Chondrocyte (in vitro differentiated cells): Measurements from ENCODE around the gene TOPAZ1. TPM values are rescaled to one million over a fixed set of nuclear protein-coding genes. Genes with fewer than 3 reads are reported as not detected.

Experiments
- DNase-seq: peaks from one replicate; pipeline ENCODE4 v3.0.0; 2021; ENCODE audit warnings: mixed read lengths, low spot score
- H3K27ac Mint-ChIP-seq: one replicate; pipeline ENCODE4 v1.8.0; 2021; ENCODE audit warnings: mild to moderate bottlenecking, moderate library complexity, mixed read lengths; ENCODE audit not compliant: unreplicated experiment
- H3K27me3 Mint-ChIP-seq: 2 replicates; pipeline ENCODE4 v1.8.0; 2021; ENCODE audit warnings: low read depth, mixed read lengths
- H3K36me3 Mint-ChIP-seq: 2 replicates; pipeline ENCODE4 v1.8.0; 2021; ENCODE audit warnings: low read depth, mixed read lengths
- H3K4me1 Mint-ChIP-seq: 2 replicates; pipeline ENCODE4 v1.8.0; 2021; ENCODE audit warnings: low read depth, mild to moderate bottlenecking, mixed read lengths
- H3K4me3 Mint-ChIP-seq: one replicate; pipeline ENCODE4 v1.8.0; 2021; ENCODE audit warnings: mild to moderate bottlenecking, moderate library complexity, mixed read lengths; ENCODE audit not compliant: unreplicated experiment
- H3K9me3 Mint-ChIP-seq: 2 replicates; pipeline ENCODE4 v1.8.0; 2021; ENCODE audit warnings: low read depth, mixed read lengths
- CTCF ChIP-seq: fragments of 200-600 bp; sonication (generic); IDR thresholded peaks from 2 replicates; pipeline ENCODE4 v1.5.0; 2021; ENCODE audit warnings: antibody characterized with exemption, mild to moderate bottlenecking, moderate library complexity
- total RNA-seq: library from RNA; stranded (reverse); gene quantifications from 3 replicates; pipeline ENCODE4 v1.2.1, GENCODE V29; 2021

The TOPAZ1 gene
- total RNA-seq, 1 donor from 2014 or later: not detected

GRCh38 chr3:44329946-44330345, 88.3 kb downstream of the TOPAZ1 start:
- H3K4me3 Mint-ChIP-seq: no peak overlapping the region
- H3K27me3 Mint-ChIP-seq: peaks cover 17% of the 10 kb centered on the region
- peaks cover 4% of the 10 kb centered on the region for H3K9me3 Mint-ChIP-seq
- peaks cover 2% of the 10 kb centered on the region for H3K36me3 Mint-ChIP-seq
- H3K4me1 Mint-ChIP-seq: no peaks in the 10 kb centered on the region
- DNase-seq: no peak
- TF ChIP-seq CTCF: no peak
- no peak overlapping the region for H3K27ac Mint-ChIP-seq

GRCh38 chr3:44330444-44330843, 88.8 kb downstream of the TOPAZ1 start:
- H3K9me3 Mint-ChIP-seq: peaks cover 4% of the 10 kb centered on the region
- peaks cover 2% of the 10 kb centered on the region for H3K36me3 Mint-ChIP-seq
- H3K27me3 Mint-ChIP-seq: peaks cover 15% of the 10 kb centered on the region
- H3K4me3 Mint-ChIP-seq: no peak overlapping the region
- DNase-seq: no peak
- H3K27ac Mint-ChIP-seq: no peak overlapping the region
- no peaks in the 10 kb centered on the region for H3K4me1 Mint-ChIP-seq
- no peak for TF ChIP-seq CTCF

- Mint-ChIP-seq H3K4me3 (no peak overlapping the region), H3K36me3 (no peaks in the 10 kb centered on the region), H3K4me1 (peaks cover 10% of the 10 kb centered on the region), H3K27ac (no peak overlapping the region), H3K27me3 (peaks cover 15% of the 10 kb centered on the region), H3K9me3 (no peaks in the 10 kb centered on the region)
- DNase-seq: no peak
- no peak for TF ChIP-seq CTCF
Observed at GRCh38 chr3:44334326-44334725, 92.6 kb downstream of the TOPAZ1 start.

GRCh38 chr3:44337248-44337785, 95.6 kb downstream of the TOPAZ1 start:
- H3K36me3 Mint-ChIP-seq: peaks cover 1% of the 10 kb centered on the region
- DNase-seq: no peak
- peak overlapping the region; percentile 99 for H3K4me3 Mint-ChIP-seq
- no peaks in the 10 kb centered on the region for H3K9me3 Mint-ChIP-seq
- TF ChIP-seq CTCF: peak; percentile 48
- H3K4me1 Mint-ChIP-seq: peaks cover 34% of the 10 kb centered on the region
- H3K27me3 Mint-ChIP-seq: peaks cover 15% of the 10 kb centered on the region
- peak overlapping the region; percentile 98 for H3K27ac Mint-ChIP-seq

GRCh38 chr3:44338010-44338827, 96.5 kb downstream of the TOPAZ1 start, which contains the start of gene TCAIM:
Gene TCAIM (plus strand): TSS chr3:44338766. CDS start chr3:44354783, 16,017 bp downstream.
- Mint-ChIP-seq H3K36me3 (peaks cover 1% of the 10 kb centered on the region), H3K27ac (peak within 1 kb of the TSS; percentile 98), H3K9me3 (no peaks in the 10 kb centered on the region), H3K27me3 (peaks cover 15% of the 10 kb centered on the region), H3K4me1 (peaks cover 43% of the 10 kb centered on the region), H3K4me3 (peak within 1 kb of the TSS; percentile 99)
- no peak for TF ChIP-seq CTCF
- peak; percentile 99 for DNase-seq
